WTC11 (cell line): Measurements from ENCODE around the gene SMCR8.

Source experiments
- AFF4 ChIP-seq: sonication (generic); formaldehyde crosslinking; IDR thresholded peaks from 2 replicates; pipeline ENCODE4 v1.8.1; 2023; ENCODE audit warnings: mild to moderate bottlenecking, missing genetic modification reagents, borderline replicate concordance
- ATF6 ChIP-seq: sonication (generic); formaldehyde crosslinking; IDR thresholded peaks from 2 replicates; pipeline ENCODE4 v1.8.1; 2023; ENCODE audit warnings: mild to moderate bottlenecking, missing genetic modification reagents
- CTCF ChIP-seq: fragments of 200-600 bp; IDR thresholded peaks from 2 replicates; pipeline ENCODE4 v1.8.0; 2022; ENCODE audit warnings: antibody characterized with exemption
- HMGXB4 ChIP-seq: sonication (generic); formaldehyde crosslinking; IDR thresholded peaks from 2 replicates; pipeline ENCODE4 v1.8.1; 2023; ENCODE audit warnings: mild to moderate bottlenecking, moderate library complexity, missing genetic modification reagents
- JUN ChIP-seq: sonication (generic); formaldehyde crosslinking; IDR thresholded peaks from 2 replicates; pipeline ENCODE4 v1.8.0; 2023; ENCODE audit warnings: mild to moderate bottlenecking, missing genetic modification reagents
- NR1H2 ChIP-seq: sonication (generic); formaldehyde crosslinking; IDR thresholded peaks from 2 replicates; pipeline ENCODE4 v1.9.0; 2021; ENCODE audit warnings: mild to moderate bottlenecking, moderate library complexity, missing genetic modification reagents
- PRRX2 ChIP-seq: fragments of 250-450 bp; sonication (Bioruptor Pico); IDR thresholded peaks from 2 replicates; pipeline ENCODE4 v1.8.0; 2021; ENCODE audit warnings: mild to moderate bottlenecking
- SP1 ChIP-seq: sonication (generic); formaldehyde crosslinking; conservative IDR thresholded peaks from 2 replicates; pipeline ENCODE4 v1.8.1; 2022; ENCODE audit warnings: missing genetic modification reagents
- ZNF121 ChIP-seq: sonication (generic); formaldehyde crosslinking; IDR thresholded peaks from 2 replicates; pipeline ENCODE4 v1.8.0; 2023; ENCODE audit warnings: missing genetic modification reagents
- ZNF232 ChIP-seq: sonication (generic); formaldehyde crosslinking; IDR thresholded peaks from 2 replicates; pipeline ENCODE4 v1.8.0; 2022; ENCODE audit warnings: mild to moderate bottlenecking, missing genetic modification reagents

GRCh38 chr17:18322522-18322921 lies 7.4 kb downstream of the SMCR8 start:
- no peak for TF ChIP-seq CTCF
- no peak for TF ChIP-seq SP1
- no peak for TF ChIP-seq ZNF232 (CRISPR knock-in tag)
- no peak for TF ChIP-seq ATF6 (CRISPR knock-in tag)
- no peak for TF ChIP-seq JUN
- TF ChIP-seq PRRX2 = no peak
- no peak for TF ChIP-seq ZNF121 (CRISPR knock-in tag)
- no peak for TF ChIP-seq HMGXB4 (CRISPR knock-in tag)
- TF ChIP-seq NR1H2 (CRISPR knock-in tag) = no peak
- TF ChIP-seq AFF4 = no peak
